Ascending aorta (tissue), 2 donors: ENCODE measurements around the gene PCYT2. TPM values are rescaled to one million over a fixed set of nuclear protein-coding genes. Genes with fewer than 3 reads are reported as not detected.
A peak's percentile ranks its signal among the peaks of the same experiment; 100 is the strongest.

Source experiments
- DNase-seq, 2 donors: peaks; one replicate each; pipeline ENCODE4 v3.0.0-alpha.2; 2019; ENCODE audit warnings: low spot score in 2 of 2
- H3K27ac ChIP-seq, 2 donors: fragments of 200-600 bp; sonication (generic); one replicate each; pipeline ENCODE4 v1.5.1; 2016 to 2017; ENCODE audit warnings: mild to moderate bottlenecking in 1 of 2
- H3K27me3 ChIP-seq: fragments of 200-600 bp; sonication (generic); one replicate; pipeline ENCODE4 v1.5.1; 2017
- H3K36me3 ChIP-seq, 2 donors: fragments of 200-600 bp; sonication (generic); one replicate each; pipeline ENCODE4 v1.5.1; 2016
- H3K4me1 ChIP-seq, 2 donors: fragments of 200-600 bp; sonication (generic); one replicate each; pipeline ENCODE4 v1.5.1; 2016 to 2017; ENCODE audit warnings: mild to moderate bottlenecking in 1 of 2
- H3K4me3 ChIP-seq, 2 donors: fragments of 200-600 bp; sonication (generic); one replicate each; pipeline ENCODE4 v1.5.1; 2016 to 2017; ENCODE audit warnings: mild to moderate bottlenecking in 1 of 2
- H3K9me3 ChIP-seq, 2 donors: fragments of 200-600 bp; sonication (generic); one replicate each; pipeline ENCODE4 v1.5.1; 2016
- CTCF ChIP-seq, 3 experiments: fragments of 200-600 bp in 2 of 3; fragments of 450-650 bp in 1 of 3; sonication (generic) in 2 of 3; IDR thresholded peaks; one replicate each; pipeline ENCODE4 v1.5.1; 2016 to 2019; ENCODE audit warnings: antibody characterized with exemption in 3 of 3, mild to moderate bottlenecking in 1 of 3, moderate library complexity in 1 of 3
- intact Hi-C: fragments of 100-400 bp; cut with DNase I; formaldehyde crosslinking; loops from one replicate; pipeline ENCODE4 v1.15.1; 2023
- total RNA-seq: library from RNA; depleted of rRNA; stranded (reverse); fragments of >200 nt; gene quantifications from one replicate; pipeline ENCODE4 v1.1.0, GENCODE V29; 2016

PCYT2 gene
- total RNA-seq, 1 donor from 2014 or later: 81.1 TPM

GRCh38 chr17:81865733-81866439 is 45.3 kb downstream of the PCYT2 start:
- no peak overlapping the region for H3K4me3 ChIP-seq
- peak overlapping the region; percentile 96 to 99 for H3K27ac ChIP-seq
- H3K27me3 ChIP-seq: no peaks in the 10 kb centered on the region
- TF ChIP-seq CTCF (IDR thresholded peaks at IDR 0.05): no peak
- intact Hi-C loops: loop anchor here (10.0 kb wide), 1 partner anchor 351 kb away; the partner anchor contains the start of gene ACTG1
- no peaks in the 10 kb centered on the region for H3K9me3 ChIP-seq
- no peak for DNase-seq
- peaks cover 15 to 37% of the 10 kb centered on the region in 2 donors for H3K4me1 ChIP-seq
- peaks cover 22 to 45% of the 10 kb centered on the region in 2 donors for H3K36me3 ChIP-seq

GRCh38 chr17:81865358-81865732 is 45.9 kb downstream of the PCYT2 start:
- Histone ChIP-seq H3K27ac (no peak overlapping the region), H3K36me3 (peaks cover 22 to 45% of the 10 kb centered on the region in 2 donors), H3K4me1 (peaks cover 15 to 37% of the 10 kb centered on the region in 2 donors), H3K4me3 (no peak overlapping the region), H3K27me3 (no peaks in the 10 kb centered on the region), H3K9me3 (no peaks in the 10 kb centered on the region)
- DNase-seq: no peak
- intact Hi-C loops: loop anchor here (10.0 kb wide), 1 partner anchor 351 kb away; the partner anchor contains the start of gene ACTG1
- no peak for TF ChIP-seq CTCF (IDR thresholded peaks at IDR 0.05)

DNA sequence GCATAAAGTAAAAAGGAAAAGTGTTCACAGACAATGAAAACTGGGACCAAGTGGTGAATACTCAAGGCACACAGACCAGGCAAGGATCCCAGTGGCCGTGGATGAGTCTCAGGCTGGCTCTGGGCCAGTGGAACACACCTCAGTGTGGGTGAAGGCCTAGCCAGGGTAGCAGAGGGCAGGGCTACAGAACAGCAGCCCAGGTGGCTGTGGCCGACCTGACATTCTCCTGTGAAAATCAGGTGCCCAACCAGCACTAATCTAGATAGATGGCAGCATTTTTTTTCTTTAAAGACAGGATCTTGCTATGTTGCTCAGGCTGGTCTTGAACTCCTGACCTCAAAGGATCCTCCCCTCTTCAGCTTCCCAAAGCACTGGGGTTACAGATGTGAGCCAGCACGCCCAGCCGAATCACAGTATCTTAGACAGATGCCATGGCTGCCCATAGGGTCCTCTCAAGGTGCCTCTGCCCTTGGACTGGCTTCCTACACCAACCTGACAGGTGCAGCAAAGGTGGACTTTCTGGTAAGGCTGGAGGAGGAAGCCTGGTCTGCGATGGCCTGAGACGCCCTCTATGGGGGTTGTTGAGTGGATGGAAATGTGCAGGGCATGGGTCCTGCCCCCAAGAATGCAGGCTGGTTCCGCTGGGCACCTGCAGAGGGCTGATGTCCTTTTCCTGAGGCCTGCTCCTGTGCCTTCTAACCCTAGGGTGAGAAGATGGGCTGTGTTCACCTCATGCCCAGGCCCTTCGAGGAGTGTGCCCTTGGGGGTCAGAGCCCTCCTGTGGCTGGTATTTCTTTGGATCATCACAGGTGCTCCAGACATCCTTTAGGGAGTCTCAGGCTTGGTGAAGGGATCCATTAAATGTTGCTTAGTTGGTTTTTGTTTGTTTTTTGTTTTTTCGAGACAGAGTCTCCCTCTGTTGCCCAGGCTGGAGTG is 47.1 kb downstream of the PCYT2 start:
- TF ChIP-seq CTCF (IDR thresholded peaks at IDR 0.05): no peak
- Histone ChIP-seq H3K4me3 (no peak overlapping the region), H3K9me3 (no peaks in the 10 kb centered on the region), H3K4me1 (peaks cover 6 to 29% of the 10 kb centered on the region in 2 donors), H3K36me3 (peaks cover 15 to 39% of the 10 kb centered on the region in 2 donors), H3K27ac (no peak overlapping the region), H3K27me3 (no peaks in the 10 kb centered on the region)
- DNase-seq: no peak
- intact Hi-C loops: loop anchor here (10.0 kb wide), 1 partner anchor 349 kb away; the partner anchor contains the start of gene ACTG1

GRCh38 chr17:81863123-81863675 is 48.0 kb downstream of the PCYT2 start:
- H3K27ac ChIP-seq: no peak overlapping the region
- no peaks in the 10 kb centered on the region for H3K9me3 ChIP-seq
- H3K4me1 ChIP-seq: peaks cover 10 to 30% of the 10 kb centered on the region in 2 donors
- no peak for TF ChIP-seq CTCF (IDR thresholded peaks at IDR 0.05)
- DNase-seq: no peak
- no peaks in the 10 kb centered on the region for H3K27me3 ChIP-seq
- peaks cover 12 to 39% of the 10 kb centered on the region in 2 donors for H3K36me3 ChIP-seq
- intact Hi-C loops: loop anchor here (10.0 kb wide), 1 partner anchor 348 kb away; the partner anchor contains the start of gene ACTG1
- no peak overlapping the region for H3K4me3 ChIP-seq
